Esophagus squamous epithelium (tissue), 4 donors: ENCODE data around the gene KCNMA1.

Source experiments
- CTCF ChIP-seq, 6 experiments: fragments of 450-650 bp in 4 of 6; fragments of 200-600 bp in 2 of 6; sonication (generic) in 2 of 6; IDR thresholded peaks; one replicate each; pipeline ENCODE4 v1.5.1; 2016 to 2019; ENCODE audit warnings: antibody characterized with exemption in 6 of 6, mild to moderate bottlenecking in 4 of 6, moderate library complexity in 4 of 6
- POLR2A ChIP-seq, 4 donors: fragments of 450-650 bp; IDR thresholded peaks; one replicate each; pipeline ENCODE4 v1.6.1; 2017; ENCODE audit warnings: antibody characterized with exemption in 4 of 4, mild to moderate bottlenecking in 4 of 4, moderate library complexity in 3 of 4

GRCh38 chr10:77582710-77583115 lies 54.9 kb downstream of the KCNMA1 start:
- no peak for TF ChIP-seq POLR2A (IDR thresholded peaks at IDR 0.05)
- no peak for TF ChIP-seq CTCF (IDR thresholded peaks at IDR 0.05)
